DMS153 treated with DMSO at 0.1 percent for 48 hours (cell line): Measurements from ENCODE around the gene RASGRF2.

Source experiments
- DNase-seq: peaks from one replicate; lab custom pipeline; 2025; ENCODE audit not compliant: unreplicated experiment; lab: John Stamatoyannopoulos, UW

RASGRF2 gene, protein sequence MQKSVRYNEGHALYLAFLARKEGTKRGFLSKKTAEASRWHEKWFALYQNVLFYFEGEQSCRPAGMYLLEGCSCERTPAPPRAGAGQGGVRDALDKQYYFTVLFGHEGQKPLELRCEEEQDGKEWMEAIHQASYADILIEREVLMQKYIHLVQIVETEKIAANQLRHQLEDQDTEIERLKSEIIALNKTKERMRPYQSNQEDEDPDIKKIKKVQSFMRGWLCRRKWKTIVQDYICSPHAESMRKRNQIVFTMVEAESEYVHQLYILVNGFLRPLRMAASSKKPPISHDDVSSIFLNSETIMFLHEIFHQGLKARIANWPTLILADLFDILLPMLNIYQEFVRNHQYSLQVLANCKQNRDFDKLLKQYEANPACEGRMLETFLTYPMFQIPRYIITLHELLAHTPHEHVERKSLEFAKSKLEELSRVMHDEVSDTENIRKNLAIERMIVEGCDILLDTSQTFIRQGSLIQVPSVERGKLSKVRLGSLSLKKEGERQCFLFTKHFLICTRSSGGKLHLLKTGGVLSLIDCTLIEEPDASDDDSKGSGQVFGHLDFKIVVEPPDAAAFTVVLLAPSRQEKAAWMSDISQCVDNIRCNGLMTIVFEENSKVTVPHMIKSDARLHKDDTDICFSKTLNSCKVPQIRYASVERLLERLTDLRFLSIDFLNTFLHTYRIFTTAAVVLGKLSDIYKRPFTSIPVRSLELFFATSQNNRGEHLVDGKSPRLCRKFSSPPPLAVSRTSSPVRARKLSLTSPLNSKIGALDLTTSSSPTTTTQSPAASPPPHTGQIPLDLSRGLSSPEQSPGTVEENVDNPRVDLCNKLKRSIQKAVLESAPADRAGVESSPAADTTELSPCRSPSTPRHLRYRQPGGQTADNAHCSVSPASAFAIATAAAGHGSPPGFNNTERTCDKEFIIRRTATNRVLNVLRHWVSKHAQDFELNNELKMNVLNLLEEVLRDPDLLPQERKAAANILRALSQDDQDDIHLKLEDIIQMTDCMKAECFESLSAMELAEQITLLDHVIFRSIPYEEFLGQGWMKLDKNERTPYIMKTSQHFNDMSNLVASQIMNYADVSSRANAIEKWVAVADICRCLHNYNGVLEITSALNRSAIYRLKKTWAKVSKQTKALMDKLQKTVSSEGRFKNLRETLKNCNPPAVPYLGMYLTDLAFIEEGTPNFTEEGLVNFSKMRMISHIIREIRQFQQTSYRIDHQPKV (N-terminal part only)

DNA sequence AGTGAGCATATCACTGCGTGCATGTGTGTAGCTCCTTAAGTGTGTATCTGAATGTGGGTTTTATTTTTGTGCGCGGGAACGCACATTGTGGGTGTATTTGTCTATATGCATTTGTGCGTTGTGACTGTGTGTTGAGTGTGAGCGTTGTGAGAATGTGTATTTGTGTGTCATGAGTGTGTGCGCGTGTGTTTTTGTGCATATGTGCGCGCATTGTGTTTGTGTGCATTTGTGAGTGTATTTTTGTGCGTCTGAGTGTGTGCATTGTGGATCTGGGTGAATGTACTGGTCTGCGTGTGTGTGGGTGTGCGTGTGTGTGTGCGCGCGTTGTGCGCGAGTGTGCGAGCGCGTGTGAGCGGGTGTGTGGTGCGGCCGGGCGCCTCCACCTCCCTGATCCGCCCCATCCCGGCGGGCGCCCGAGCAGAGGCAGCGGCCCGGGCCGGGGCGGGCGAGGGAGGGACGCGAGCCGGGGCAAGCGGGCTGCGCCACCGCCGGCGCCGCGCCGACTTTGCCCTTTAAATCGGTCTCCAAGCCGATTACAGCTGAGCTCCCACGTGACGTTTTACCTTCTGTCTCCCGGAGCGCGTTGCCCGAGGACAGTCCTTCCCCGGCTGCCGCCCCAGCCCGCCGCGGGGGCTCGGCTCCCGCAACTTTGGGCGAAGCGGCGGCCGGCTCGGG is at the start of gene RASGRF2:
Gene RASGRF2 (plus strand): TSS at position 596 of the 675 bp plus-strand sequence. CDS start 376 bp downstream, outside the sequence.
- DNase-seq, result no peak

DNA sequence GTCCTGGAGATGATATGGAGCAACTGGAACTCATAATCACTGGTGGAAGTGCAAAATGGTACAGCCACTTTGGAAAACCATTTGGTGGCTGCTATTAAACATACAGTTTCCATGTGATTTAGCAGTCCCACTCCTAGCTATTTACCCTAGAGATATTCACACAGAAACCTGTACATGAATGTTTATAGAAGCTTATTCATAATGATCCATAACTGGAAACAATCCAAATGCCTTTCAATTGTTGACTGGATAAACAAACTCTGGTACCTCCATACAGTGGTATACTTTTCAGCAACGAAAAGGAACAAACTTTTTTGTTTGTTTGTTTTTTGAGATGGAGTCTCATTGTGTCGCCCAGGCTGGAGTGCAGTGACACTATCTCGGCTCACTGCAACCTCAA is 47.7 kb upstream of the RASGRF2 start:
- DNase-seq, result no peak

DNA sequence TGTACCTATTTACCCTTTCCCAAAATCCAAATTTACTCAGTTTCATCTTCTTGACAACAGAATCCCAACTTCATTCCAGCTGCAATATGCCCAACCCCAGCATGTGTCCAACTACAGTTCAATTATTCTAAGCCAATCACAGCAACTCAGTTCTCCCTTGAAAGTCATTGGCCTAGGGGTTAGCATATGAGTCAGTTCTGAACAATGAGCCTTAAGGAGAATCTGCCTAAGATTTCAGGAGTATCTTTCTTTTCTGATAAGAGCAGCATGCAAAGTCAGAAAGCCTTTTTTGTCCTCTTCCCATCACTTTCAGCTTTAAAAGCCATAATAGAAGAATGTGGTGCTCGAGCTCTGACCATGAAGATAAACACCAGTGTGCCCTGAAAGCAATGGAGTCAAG is 44.4 kb upstream of the RASGRF2 start:
- no peak for DNase-seq

DNA sequence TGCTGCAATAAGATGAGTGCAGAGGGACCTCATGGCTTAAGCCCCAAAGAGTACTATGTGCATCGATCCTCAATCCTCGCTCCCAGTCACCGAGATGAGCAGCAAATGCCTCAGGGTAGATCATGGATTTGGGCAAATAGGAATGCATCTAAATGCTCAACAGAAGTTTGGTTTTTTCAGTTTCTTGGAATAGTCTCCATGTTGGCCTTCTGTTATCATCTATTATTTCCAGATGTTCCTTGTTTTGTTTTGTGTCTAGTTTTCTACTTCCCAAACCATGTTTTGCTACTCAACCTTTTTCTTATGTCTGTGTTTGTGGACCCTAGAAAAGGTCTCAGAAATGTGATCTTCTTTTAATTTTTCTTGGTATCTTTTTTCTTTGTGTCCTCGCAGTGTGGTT is 43.5 kb upstream of the RASGRF2 start:
- no peak for DNase-seq

DNA sequence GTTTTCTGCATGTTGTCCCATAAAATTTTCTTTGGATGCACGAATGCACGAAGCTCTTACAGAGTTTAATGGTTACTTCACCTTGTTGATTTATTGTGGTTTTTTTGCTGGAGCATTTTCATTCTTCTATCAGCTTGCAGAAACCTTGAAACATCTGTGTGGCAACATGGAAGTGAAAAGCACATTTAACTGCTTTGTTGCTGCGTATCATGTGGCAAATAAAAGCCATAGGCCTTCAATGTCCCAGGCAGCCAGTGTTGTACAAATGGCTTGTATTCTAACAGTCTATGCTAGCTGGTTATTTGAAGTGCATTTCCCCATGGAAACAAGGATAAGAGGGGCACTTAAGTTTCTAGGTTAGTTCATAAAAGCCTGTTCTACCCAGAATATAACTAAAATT is 42.5 kb upstream of the RASGRF2 start:
- DNase-seq, result no peak

DNA sequence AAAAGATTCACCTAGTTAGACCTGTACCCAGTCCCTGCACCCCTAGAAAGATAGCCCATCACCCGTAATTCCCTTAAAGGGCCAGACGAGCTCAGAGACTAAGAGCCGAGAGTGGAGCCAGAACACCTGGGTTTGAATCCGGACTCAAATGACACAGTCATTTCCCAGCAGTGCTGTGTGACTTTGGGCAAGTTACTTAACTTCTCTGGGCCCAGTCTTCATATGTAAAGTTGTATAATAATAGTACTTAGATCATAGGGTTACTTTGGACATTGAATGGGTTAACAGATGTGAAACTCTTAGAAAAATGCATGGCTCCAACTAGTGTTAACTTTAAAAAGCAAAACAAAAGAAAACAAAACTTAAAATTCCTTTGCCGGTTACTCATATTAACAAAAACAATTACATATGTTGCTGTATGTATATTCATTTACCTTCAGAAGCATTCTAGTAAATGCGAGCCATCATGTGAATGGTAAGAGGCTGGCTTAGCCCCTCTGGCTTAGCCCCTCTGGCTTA is 40.4 kb upstream of the RASGRF2 start:
- no peak for DNase-seq

DNA sequence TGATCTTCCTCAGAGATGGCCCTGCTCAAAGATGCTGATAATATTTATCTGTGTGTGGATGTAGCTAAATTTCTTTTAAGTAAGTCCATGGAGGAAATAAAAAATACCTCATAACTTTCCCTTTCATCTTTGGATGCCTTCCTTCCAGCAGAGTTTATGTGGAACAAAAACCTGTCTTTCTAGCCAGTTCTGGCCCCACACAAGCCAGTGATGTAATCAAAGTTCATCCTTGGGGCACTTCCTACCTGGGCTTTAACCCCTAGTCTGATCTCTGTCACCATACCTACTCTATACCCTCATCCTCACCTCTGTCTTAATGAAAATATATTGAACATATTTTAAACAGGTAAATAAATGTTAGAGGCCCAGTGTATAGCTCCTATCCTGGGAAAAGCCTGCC is 39.8 kb upstream of the RASGRF2 start:
- no peak for DNase-seq

DNA sequence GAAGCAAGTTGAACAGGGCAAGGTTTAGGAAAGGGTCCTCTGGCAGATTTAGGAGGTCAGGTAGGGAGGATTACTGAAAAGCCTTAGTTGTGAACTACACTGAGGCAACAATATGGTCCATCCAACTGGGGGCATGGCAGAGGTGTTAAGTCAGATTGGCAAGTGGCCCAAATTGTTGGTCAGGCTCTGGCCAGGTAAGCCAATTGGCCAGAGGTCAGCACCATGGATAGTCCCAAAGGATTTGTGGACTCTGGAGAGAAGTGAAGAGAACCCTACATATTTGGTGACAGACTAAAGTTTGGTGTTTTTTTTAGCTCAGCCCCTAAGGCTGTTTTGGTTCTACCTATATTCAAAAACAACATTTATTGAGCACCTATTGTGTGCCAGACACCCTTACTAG is 39.1 kb upstream of the RASGRF2 start:
- no peak for DNase-seq

DNA sequence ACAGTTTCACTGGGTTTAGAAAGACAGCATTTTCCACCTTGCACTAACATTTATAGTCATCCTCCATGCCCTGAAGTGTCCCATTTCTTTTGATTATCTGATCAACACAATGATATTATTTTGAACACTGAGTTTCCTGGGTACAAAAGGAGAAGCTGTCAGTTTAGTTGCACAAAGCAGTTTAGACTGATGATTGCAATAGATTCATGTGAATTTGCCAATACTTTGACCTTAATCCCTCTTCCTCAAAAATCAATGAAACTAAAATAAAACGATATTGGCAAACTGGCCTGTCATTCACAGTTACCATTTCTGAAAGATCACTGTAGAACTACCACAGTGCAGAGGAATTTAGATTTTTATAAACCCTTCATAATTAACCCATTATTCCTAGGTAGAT is 34.2 kb upstream of the RASGRF2 start:
- no peak for DNase-seq

DNA sequence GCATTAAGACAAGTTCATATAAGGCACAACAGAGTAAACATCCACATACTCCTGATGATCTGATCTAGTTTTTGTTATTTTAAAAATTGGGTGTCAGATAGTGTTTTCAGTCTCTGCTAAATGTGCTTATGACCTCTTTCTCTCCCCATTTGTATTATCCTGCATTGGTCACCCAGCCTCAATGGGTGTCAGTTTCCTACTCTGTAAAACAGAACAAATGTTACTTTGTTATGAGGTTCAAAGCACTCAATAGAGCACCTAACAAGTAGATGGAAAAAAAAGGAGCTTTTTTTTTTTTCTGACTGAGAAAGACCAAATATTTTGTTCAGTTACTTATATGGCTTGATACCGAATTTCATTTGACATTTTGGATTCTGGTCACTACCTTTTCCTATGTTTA is 33.6 kb upstream of the RASGRF2 start:
- no peak for DNase-seq

DNA sequence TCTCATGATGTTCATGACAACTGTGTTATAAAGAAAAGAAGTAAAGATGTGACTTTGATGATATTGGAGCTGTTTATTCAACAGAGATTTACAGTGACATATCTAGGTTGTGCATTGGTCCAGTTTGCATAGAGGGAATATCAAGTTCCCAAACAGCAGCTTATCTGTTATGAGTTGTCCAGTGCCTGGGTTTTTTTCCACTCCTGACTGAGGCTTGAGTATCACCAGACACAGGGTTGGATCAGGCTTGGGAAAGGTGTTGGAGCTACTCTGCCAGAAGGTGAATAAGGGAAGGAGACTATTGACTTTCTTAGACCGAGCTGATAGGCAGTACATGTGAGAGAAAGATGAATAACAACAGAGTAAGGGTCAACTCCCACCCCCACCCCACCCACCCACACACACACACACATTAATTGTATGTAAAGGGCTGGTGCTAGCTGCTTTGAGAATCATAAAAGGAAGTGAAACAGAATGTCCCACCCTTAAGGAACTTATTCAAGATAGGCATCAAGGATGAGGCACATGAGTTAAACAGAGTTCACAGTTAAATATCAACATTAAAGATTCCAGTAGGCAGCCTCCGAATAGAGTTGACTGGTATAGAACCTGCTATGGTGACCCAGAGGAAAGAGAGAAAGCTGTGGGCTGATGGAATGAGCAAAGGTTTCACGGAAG is 33.0 kb upstream of the RASGRF2 start:
- DNase-seq, result no peak

DNA sequence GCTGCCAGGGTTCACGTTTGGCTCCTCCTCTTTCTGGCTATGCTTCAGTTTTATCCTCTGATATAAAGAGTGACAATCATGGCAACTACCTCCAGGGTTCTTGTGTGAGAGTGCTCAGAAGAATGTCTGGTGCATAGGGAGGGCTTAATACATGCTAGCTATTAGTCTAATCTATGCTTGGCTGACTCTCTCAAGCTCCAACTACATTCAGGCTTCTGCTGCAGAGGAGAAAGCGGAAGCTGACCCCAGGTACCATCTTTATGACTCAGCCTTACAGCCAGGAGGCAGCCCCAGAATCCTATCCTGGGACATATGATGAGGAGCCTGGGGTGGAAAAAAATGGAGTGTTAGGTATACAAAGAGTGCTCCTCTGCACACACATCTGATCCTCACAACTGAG is 32.1 kb upstream of the RASGRF2 start:
- no peak for DNase-seq

DNA sequence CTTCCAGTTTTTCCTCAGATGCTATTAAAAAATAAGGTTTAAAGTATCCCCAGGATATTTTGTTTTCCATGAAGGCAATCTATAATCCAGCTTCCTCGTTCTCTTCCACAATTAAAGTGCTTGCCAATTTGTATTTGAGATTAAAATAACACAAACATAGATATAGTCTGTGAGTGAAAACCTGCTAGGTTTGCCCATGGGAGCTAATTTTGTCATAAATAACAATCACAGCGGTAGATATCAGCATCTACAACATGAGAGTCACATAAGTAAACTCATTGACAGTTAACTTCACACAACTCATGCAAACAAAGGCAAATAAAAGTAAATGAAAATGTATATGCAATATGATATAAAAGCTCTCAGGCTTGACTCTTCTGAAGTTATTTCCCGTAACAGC is 29.2 kb upstream of the RASGRF2 start:
- no peak for DNase-seq

DNA sequence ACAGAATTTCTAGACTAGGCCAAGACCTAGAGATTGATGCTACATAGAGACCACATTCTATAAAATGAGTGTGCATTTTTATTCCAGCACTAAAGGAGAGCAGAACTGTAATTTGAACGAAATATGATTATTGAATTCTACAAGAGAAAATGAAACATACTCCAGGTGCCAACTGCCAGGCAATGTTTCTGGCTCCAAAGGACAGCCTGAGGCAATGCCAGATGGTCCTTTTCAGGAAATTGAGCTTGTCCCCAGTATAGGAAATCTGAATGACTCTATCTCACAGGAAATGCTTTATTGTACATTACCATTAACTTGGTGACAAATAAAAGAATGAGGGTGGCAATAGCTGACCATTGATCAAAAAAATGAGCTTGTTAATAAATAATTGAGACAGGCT is 28.8 kb upstream of the RASGRF2 start:
- DNase-seq, result no peak

DNA sequence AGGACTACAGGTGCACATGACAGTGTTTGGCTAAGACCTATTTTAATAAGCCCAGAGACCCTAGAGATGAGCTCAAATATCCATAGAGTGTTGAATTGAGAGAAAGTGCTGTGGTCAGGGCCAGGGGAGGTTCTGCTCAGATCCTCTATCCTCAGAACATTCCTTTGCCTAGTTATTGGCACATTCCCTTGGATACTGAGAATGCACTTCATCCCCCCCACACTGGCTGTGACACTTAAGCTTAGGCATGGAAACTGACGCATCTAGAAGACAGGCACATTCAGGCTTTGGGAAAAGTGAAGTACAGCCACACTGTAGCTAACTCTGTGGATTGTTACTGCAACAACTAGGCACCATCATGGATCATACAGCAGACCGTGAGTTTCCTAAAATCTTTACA is 27.1 kb upstream of the RASGRF2 start:
- no peak for DNase-seq

DNA sequence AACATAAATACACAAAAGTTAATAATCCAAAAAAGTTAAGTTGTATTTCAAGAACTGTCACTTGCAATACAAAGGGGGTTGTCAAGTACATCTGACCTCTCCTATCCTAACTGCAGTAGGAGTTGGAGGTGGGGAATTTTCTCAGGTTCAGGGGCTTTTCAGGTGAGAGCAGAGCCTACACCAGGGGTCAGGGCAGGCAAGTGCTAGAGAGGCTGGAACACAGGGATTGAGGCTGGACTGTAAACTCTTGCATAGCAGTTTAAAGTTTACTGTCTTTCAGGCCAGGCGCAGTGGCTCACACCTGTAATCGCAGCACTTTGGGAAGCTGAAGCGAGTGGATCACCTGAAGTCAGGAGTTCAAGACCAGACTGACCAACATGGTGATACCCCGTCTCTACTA is 25.4 kb upstream of the RASGRF2 start:
- DNase-seq, result no peak

DNA sequence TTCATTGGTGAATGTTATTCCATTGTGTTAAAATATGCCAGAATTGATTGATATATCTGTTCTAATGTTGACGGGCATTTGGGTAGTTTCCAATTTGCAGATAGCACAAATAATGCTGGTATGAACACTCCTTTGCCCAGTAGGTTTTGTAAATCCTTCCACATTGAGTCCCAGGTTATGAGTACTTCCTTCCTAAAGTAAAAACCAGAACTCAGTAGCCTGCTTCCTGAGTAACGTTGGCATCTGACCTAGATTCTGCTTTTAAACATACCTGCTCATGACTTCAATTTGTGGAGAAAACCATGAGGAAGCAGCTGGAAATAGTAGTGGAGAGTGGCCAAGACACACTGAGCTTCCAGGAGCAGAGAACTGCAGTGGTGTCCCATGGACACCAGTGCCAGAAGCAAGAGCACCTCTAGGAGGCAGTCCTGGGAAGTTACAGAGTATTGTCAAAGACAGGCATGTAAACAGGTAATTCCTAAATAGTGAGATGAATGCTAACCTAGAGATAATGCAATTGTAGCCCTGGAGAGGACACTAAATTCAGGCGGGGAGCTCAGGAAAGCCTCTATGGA is 24.3 kb upstream of the RASGRF2 start:
- no peak for DNase-seq

DNA sequence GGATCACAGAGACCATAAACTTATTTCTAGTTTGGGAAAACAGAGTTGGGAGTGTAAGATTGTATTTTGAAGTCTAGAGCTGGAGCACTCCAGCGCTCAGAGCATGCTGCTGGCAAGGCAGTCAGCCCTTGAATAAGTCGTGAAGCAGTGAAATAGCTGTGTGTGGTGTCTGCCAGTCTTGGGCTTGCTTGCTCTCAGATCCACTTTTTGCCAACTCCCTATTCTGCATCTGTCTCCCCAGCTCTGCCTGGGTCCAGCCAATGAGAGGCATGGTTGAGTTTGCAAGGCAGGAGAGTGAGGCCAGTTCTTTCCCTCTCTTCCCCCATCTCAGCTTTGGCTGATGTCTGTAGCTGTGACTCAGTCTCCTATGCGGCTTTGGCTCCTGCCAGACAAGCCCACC is 23.3 kb upstream of the RASGRF2 start:
- DNase-seq, result no peak

DNA sequence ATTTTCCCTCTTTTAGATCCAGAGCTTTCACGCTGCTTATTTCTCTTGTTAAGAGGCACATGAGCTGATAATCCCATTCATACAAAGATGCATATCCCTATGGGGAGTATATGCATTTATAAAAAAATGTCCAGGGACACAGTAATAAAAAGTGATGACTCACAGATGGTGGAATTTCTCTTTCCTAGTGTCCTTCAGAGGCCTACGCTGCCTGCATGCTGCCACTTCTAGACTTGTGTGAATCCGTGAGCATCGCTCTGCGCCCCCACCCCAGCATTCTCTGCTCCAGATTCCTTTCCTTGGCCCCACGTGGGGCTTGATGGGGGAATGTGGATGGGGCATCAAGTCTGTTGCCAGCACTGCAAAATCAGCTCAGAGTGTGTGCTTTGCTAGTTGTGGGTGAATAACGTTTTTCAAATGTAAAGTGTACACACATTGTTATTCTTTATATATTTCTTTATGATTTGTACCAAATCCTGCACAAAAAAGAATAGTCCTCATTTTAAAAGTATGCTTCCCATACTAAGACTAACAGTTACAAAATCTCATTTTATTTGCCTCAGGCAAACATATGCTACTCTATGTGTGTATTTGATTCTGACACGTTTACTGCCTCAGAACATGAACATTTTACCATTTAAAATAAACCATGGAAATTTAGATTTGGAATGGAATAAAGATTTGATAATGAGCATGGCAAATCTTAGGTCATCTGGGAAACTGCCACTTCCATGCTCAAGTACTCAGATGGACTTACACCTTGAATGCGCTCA is 22.4 kb upstream of the RASGRF2 start:
- no peak for DNase-seq
